Stimulated activated effector memory CD8-positive, alpha-beta T cell treated with anti-CD3 and anti-CD28 coated beads, Interleukin-12 subunit alpha, Interleukin-12 subunit beta, amount 100 ng/mL, for 72 hours (primary cell): ENCODE data around the gene SEMA3C.
A peak's percentile ranks its signal among the peaks of the same experiment; 100 is the strongest.

Source experiments
- ATAC-seq: fragments of 150-1000 bp; cut with Tn5 transposase; 2 replicates; pipeline ENCODE4 v1.10.0; 2021
- DNase-seq, 2 donors: peaks; one replicate each; pipeline ENCODE4 v3.0.0; 2021 to 2022; ENCODE audit warnings: low spot score in 2 of 2
- H3K27ac Mint-ChIP-seq: one replicate; pipeline ENCODE4 v1.8.0; 2022; ENCODE audit warnings: mild to moderate bottlenecking, mixed read lengths
- H3K36me3 Mint-ChIP-seq: one replicate; pipeline ENCODE4 v1.8.0; 2022; ENCODE audit warnings: mild to moderate bottlenecking, mixed read lengths
- H3K4me1 Mint-ChIP-seq: one replicate; pipeline ENCODE4 v1.8.0; 2022; ENCODE audit warnings: mixed read lengths
- H3K4me3 Mint-ChIP-seq: one replicate; pipeline ENCODE4 v1.8.0; 2022; ENCODE audit warnings: mild to moderate bottlenecking, mixed read lengths
- H3K9me3 Mint-ChIP-seq: one replicate; pipeline ENCODE4 v1.8.0; 2022; ENCODE audit warnings: mixed read lengths

Gene SEMA3C

GRCh38 chr7:80918909-80919721, at the start of gene SEMA3C:
Gene SEMA3C, minus strand, starts transcription at chr7:80919051. Its CDS starts 2,270 bp downstream, at chr7:80916781.
- no peak within 1 kb of the TSS for H3K27ac Mint-ChIP-seq

GRCh38 chr7:80968606-80969005, 49.8 kb upstream of the SEMA3C start:
- Mint-ChIP-seq H3K36me3 (no peaks in the 10 kb centered on the region), H3K4me3 (no peak overlapping the region), H3K4me1 (no peaks in the 10 kb centered on the region), H3K27ac (no peak overlapping the region), H3K9me3 (peaks cover 14% of the 10 kb centered on the region)
- no peak for ATAC-seq
- DNase-seq: no peak

More at GRCh38 chr7:80918909-80919721, at the start of gene SEMA3C:
- Mint-ChIP-seq H3K9me3 (peaks cover 3% of the 10 kb centered on the region), H3K4me1 (no peaks in the 10 kb centered on the region), H3K36me3 (no peaks in the 10 kb centered on the region), H3K4me3 (no peak within 1 kb of the TSS)
- DNase-seq (no peak), ATAC-seq (peak; percentile 34)

DNA sequence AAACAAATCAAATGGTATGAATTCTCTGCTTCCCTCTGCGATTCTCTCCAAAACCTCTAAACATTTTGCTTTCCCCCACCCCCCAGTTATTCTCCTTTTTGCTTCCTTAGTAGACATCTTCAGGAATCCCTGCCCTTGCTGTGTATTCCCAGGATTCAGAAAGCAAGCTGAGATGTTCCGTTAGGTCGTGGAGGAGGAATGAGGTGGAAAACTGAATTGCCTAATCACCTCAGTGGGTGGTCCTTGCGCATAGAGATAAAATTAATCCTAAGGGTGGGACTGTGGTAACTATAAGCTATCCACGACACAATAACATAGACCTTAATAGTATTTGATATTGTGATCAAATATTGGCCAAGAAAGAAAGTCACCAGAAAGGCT, 49.1 kb upstream of the SEMA3C start:
- no peak for DNase-seq
- Mint-ChIP-seq H3K4me1 (no peaks in the 10 kb centered on the region), H3K9me3 (peaks cover 14% of the 10 kb centered on the region), H3K27ac (no peak overlapping the region), H3K36me3 (no peaks in the 10 kb centered on the region), H3K4me3 (no peak overlapping the region)
- no peak for ATAC-seq

- H3K36me3 Mint-ChIP-seq: no peaks in the 10 kb centered on the region
- ATAC-seq (no peak), DNase-seq (no peak)
- no peak overlapping the region for H3K27ac Mint-ChIP-seq
- H3K9me3 Mint-ChIP-seq: peaks cover 14% of the 10 kb centered on the region
- no peaks in the 10 kb centered on the region for H3K4me1 Mint-ChIP-seq
- H3K4me3 Mint-ChIP-seq: no peak overlapping the region
These were observed 48.4 kb upstream of the SEMA3C start for GRCh38 chr7:80967071-80967916.

DNA sequence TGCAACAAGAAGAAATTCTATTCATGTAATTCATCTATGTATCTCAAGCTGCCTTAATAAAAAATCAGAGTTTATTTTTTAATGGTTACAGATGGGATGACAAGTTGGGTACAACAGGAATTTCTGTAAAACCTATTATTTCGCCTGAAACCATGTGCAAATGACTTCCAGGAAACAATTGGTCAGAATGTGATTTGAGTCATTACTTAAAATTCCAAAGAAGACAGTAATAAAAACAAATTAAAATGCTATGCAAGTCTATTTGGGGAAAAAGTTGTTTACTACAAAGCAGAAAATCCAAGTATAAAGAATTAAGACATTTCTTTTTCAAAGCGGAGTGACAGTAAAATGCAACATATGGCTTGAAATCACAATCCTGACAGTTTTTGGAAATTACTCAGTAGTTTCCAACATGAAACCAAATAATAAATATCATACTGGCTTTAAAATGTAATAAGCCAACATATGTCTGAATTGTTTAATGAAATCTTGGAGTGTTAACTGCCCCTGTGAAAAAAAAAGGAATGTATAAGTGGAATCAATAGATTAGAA, 41.5 kb upstream of the SEMA3C start:
- DNase-seq: no peak
- H3K27ac Mint-ChIP-seq: no peak overlapping the region
- H3K36me3 Mint-ChIP-seq: no peaks in the 10 kb centered on the region
- ATAC-seq: no peak
- H3K4me1 Mint-ChIP-seq: no peaks in the 10 kb centered on the region
- H3K9me3 Mint-ChIP-seq: peaks cover 3% of the 10 kb centered on the region
- no peak overlapping the region for H3K4me3 Mint-ChIP-seq

DNA sequence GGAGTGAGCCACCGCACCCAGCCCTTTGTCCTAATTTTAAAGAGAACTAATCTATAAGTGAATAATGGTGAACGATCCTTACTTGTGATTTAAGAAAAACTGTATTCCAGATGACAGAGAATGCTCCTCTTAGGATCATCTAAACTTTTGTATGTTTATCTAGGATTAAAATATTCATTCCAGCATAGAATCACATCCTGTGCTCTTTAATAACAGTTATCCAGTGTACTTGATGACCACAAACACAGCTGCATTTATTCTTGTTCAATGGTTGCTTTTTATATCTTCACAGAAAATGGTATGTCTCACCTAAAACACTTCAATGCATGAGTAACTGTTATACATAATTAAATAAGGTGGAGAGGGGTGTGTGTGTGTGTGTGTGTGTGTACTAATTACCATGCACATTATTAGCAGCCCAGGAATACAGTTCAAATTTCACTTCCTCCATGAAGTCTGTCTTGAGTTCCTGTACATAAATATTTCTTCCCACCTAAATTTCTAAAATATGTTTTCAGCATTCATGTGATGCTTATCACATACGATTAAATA, 38.5 kb upstream of the SEMA3C start:
- Mint-ChIP-seq H3K4me1 (no peaks in the 10 kb centered on the region), H3K36me3 (no peaks in the 10 kb centered on the region), H3K27ac (no peak overlapping the region), H3K4me3 (no peak overlapping the region), H3K9me3 (peaks cover 8% of the 10 kb centered on the region)
- DNase-seq (no peak), ATAC-seq (no peak)

DNA sequence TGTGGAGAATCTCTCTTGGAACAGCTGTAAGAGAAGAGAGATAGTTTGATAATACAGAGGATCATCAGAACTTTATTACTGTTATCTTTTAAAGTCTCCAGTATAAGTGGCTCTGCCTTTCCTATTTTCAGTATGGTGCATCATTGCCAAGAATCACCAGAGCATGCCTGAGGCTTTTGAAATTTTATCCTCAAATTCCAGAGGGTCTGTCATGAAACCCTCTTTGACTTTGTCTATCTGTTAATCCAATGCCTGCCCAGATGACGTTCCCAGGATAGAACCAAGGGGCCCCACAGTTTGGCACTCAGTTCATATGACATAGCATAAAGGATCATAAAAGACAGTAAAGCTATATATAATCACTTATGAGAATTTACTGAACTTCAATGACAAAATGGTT, 35.3 kb upstream of the SEMA3C start:
- Mint-ChIP-seq H3K4me3 (no peak overlapping the region), H3K9me3 (peaks cover 10% of the 10 kb centered on the region), H3K36me3 (no peaks in the 10 kb centered on the region), H3K27ac (no peak overlapping the region), H3K4me1 (no peaks in the 10 kb centered on the region)
- no peak for ATAC-seq
- DNase-seq: no peak

- H3K27ac Mint-ChIP-seq: no peak overlapping the region
- DNase-seq (no peak), ATAC-seq (no peak)
- H3K9me3 Mint-ChIP-seq: peaks cover 16% of the 10 kb centered on the region
- no peak overlapping the region for H3K4me3 Mint-ChIP-seq
- H3K36me3 Mint-ChIP-seq: no peaks in the 10 kb centered on the region
- H3K4me1 Mint-ChIP-seq: no peaks in the 10 kb centered on the region
These were observed 31.7 kb upstream of the SEMA3C start for GRCh38 chr7:80950550-80950967.

DNA sequence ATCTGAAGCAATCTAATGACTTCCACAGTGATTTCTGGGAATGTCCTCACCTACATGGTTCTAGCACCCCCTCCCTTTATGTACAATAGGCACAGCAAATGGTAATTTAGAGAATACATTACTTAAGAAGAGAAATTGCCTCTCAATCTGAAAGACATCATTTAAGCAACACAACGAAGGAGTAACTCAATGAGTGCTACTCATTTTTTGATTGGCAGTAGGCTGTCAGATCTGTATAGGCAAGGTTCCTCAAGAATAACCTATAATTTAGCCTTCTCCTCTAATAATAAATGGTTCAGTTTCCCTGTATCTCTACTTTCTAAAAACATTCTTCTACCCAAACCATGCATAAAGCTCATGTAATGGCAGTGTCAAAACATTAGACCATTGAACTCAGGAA, 30.6 kb upstream of the SEMA3C start:
- H3K36me3 Mint-ChIP-seq: no peaks in the 10 kb centered on the region
- no peaks in the 10 kb centered on the region for H3K4me1 Mint-ChIP-seq
- no peak overlapping the region for H3K27ac Mint-ChIP-seq
- peaks cover 13% of the 10 kb centered on the region for H3K9me3 Mint-ChIP-seq
- DNase-seq (no peak), ATAC-seq (no peak)
- no peak overlapping the region for H3K4me3 Mint-ChIP-seq

DNA sequence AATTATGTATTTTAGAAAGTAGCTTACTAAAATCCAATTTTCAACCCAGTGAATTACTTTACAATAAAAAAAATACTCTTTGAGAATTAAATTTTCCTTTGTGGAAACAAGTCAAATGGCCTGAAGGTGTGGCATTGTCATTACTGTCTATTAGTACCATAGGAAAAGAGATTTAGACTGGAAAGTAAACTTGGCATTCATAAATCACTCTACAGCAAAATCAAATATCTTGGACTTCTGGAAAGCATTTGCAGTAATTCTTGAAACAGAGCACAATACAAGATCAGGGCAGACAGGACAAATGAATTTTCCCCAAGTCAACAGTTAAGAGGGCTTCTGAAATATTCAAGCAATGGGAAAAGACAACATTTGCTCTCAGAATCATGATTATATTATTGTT, 28.0 kb upstream of the SEMA3C start:
- Mint-ChIP-seq H3K4me3 (no peak overlapping the region), H3K36me3 (no peaks in the 10 kb centered on the region), H3K4me1 (no peaks in the 10 kb centered on the region), H3K9me3 (peaks cover 16% of the 10 kb centered on the region), H3K27ac (no peak overlapping the region)
- DNase-seq (no peak), ATAC-seq (no peak)

GRCh38 chr7:80945976-80946375, 27.1 kb upstream of the SEMA3C start:
- DNase-seq (no peak), ATAC-seq (no peak)
- H3K36me3 Mint-ChIP-seq: no peaks in the 10 kb centered on the region
- H3K4me3 Mint-ChIP-seq: no peak overlapping the region
- H3K9me3 Mint-ChIP-seq: peaks cover 16% of the 10 kb centered on the region
- no peaks in the 10 kb centered on the region for H3K4me1 Mint-ChIP-seq
- no peak overlapping the region for H3K27ac Mint-ChIP-seq

DNA sequence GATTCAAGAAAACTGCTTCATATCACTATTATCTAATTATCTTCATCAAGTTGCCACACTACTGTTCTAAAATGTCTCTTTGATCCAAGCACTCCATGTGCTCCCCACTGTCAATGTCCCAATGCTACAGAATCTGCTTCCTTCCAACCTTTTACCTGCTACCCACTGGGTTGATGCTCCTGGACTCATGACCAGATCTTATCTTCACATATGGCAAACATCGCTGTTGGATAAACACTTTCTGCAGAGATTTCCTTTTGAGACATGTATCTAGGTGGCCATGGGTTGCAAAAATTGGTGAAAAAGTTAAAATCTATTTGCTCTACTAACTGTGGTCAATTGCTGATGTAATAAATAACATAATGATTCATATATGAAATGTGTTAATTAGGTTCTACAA, 24.5 kb upstream of the SEMA3C start:
- ATAC-seq (no peak), DNase-seq (no peak)
- peaks cover 14% of the 10 kb centered on the region for H3K9me3 Mint-ChIP-seq
- H3K27ac Mint-ChIP-seq: no peak overlapping the region
- H3K4me1 Mint-ChIP-seq: no peaks in the 10 kb centered on the region
- no peak overlapping the region for H3K4me3 Mint-ChIP-seq
- no peaks in the 10 kb centered on the region for H3K36me3 Mint-ChIP-seq

- H3K36me3 Mint-ChIP-seq: no peaks in the 10 kb centered on the region
- no peak overlapping the region for H3K27ac Mint-ChIP-seq
- ATAC-seq: no peak
- no peak for DNase-seq
- no peaks in the 10 kb centered on the region for H3K4me1 Mint-ChIP-seq
- no peak overlapping the region for H3K4me3 Mint-ChIP-seq
- H3K9me3 Mint-ChIP-seq: peaks cover 12% of the 10 kb centered on the region
These were observed 23.6 kb upstream of the SEMA3C start for GRCh38 chr7:80942261-80943041.

DNA sequence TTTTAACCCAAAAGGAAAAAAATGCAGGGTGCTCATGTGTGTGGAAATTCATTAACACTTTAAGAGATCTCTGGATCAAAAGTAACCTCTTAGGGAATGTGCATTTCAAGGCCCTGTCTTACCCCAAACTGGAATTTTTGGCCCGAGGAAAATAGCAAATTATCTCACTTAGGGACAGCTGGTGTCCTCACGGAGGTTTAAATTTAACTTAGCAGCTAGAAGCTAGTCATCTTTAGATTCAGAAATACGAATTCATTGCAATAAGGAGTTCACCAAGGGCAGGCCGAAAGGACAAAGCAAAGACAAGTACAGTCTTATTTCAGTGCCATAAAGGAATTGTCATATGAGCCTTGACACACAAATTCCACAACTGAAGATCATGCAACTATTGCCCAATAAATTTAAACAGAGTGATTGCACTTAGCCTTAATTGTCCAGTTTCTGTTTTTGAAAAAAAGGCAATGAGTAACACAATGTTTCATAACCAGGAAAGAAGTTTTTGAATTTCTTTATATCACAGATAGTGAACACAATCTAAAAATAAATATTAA, 22.4 kb upstream of the SEMA3C start:
- H3K36me3 Mint-ChIP-seq: no peaks in the 10 kb centered on the region
- DNase-seq: no peak
- no peak for ATAC-seq
- peaks cover 14% of the 10 kb centered on the region for H3K9me3 Mint-ChIP-seq
- no peaks in the 10 kb centered on the region for H3K4me1 Mint-ChIP-seq
- no peak overlapping the region for H3K4me3 Mint-ChIP-seq
- no peak overlapping the region for H3K27ac Mint-ChIP-seq
